Measurements from ENCODE around the gene MMP28.
A peak's percentile ranks its signal among the peaks of the same experiment; 100 is the strongest.

MMP28 gene

DNA sequence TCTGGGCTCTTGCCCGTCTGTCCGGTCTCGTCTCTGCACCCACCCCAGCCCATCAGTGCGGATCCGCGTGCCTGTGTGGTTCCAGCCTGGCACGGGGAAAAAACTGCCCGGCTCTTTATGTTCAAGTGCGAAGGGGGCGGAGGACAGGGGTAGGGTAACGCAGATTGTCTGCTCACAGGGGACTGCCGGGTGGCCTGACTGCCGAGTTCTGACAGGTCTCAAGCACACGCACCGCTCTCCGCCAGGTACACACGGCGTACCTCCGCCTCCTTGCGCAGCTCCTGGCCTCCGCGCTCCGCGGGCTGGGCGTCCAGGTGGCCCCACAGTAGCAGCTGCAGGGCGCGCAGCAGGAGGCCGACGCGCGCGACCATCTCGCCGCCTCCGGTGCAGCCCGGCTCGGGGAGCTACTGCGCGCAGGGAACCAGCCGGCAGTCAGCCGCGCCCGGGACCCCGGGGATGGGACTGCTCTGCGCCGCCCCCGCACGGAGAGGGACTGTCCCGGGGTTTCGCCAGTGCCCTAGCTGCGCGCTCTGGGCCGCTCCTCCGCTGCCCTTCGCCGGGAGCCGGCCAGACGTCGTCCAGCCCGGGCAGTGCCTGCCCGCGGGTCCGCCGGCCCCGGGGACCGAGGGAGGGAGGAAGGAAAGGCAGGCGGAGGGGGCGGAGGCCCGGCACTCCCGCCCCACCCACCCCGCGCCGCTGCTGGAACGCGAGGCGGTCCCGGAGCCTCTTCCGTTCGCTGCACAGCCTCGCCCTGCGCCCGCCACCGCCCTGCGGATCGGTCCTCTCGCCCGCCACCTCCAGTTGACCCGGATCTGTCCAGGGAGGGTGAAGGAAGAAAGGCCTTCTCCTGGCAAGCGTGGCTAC is at the start of gene MMP28:
Gene MMP28 (minus strand): TSS at position 635 of the 864 bp plus-strand sequence. CDS start 264 bp downstream, at position 371.
- peak in 1 of 2 experiments; percentile 18 for DNase-seq

- no peak for DNase-seq
Observed at GRCh38 chr17:35844547-35844946, 49.1 kb upstream of the MMP28 start.

DNA sequence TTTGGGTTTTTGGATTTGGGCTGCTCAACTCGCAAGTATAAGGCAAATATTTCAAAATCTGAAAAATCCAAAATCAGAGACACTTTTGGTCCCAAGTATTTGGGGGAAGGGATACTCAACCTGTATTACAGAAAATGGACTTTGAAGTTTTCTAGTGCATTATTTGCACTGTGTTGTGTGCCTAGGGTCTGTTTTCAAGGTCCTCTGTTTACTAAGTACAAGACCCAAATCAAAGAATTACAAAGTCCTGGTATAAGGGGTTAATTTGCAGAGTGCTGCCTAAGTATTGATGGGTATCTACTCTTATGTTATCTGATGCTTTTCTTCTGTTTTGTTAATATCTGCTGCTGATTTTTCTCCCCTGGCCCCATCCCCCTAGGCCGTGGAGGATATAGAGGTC is 48.3 kb upstream of the MMP28 start:
- DNase-seq: no peak

DNA sequence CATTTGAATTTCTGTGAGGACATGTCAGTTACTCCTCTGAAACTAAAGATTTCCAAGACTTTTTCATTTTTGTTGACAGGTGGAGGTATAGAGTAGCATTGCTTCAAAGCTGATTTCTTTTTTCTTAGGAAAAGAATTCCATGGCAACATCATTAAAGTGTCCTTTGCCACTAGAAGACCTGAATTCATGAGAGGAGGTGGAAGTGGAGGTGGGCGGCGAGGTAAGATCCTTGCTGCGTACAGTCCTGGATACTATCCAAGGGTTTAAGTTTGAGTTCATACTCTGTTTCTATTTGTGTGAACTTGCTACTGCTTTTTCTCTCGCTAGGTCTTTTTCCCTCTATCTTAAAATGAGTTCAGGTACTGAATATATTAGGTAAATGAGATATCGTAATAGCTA is 46.8 kb upstream of the MMP28 start:
- no peak for DNase-seq

DNA sequence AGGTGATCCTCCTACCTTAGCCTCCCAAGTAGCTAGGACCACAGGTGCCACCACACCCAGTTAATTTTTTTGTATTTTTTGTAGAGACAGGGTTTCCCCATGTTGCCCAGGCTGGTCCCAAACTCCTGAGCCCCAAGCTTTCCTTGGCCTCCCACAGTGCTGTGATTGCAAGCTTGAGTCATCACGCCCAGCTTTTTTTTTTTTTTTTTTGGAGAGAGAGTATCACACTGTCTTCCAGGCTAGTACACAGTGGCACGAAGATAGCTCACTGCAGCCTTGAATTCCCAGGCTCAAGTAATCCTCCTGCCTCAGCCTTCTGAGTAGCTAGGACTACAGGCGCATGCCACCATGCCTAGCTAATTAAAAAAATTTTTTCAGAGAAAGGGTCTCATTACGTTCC is 46.1 kb upstream of the MMP28 start:
- no peak for DNase-seq

DNA sequence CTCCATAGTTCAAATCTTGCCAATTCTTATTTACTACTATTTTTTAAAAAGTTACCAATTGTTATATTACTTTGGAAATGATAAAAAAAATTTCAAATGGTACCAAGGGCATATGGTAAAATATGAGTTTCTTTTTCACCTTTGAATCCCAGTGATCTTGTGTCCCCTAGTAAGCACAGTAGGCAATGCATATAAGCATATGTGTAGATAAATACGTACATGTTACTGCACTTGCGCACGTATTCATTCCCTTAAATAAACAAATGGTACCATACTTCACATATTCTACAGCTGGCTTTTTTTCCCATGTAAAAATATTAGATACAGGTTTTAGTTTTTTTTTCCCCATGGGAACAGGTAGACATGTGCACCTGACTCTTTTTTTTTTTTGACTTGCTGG is 45.7 kb upstream of the MMP28 start:
- DNase-seq: no peak

GRCh38 chr17:35825206-35825605 is 29.8 kb upstream of the MMP28 start:
- DNase-seq: no peak

- DNase-seq: no peak
Observed at GRCh38 chr17:35821308-35821707, 25.9 kb upstream of the MMP28 start.

DNA sequence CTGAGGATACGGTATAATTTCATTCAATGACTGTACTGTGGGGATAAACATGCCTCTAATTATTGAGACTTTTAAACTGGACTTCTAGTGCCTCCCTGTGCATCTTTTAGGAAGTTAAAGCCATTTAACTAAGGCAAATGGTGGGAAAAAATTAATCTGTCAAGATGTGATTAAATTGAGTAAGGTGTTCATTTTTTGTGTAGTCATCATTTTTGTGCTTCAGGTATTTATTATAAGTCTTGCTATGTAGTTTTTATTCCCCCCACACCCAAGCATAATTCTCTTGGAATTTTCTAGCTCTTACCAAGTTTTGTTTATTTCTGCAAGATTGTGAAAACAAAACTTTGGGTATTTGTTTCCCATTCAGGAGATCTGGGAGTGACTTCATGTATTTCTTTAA is 24.0 kb upstream of the MMP28 start:
- no peak for DNase-seq

DNA sequence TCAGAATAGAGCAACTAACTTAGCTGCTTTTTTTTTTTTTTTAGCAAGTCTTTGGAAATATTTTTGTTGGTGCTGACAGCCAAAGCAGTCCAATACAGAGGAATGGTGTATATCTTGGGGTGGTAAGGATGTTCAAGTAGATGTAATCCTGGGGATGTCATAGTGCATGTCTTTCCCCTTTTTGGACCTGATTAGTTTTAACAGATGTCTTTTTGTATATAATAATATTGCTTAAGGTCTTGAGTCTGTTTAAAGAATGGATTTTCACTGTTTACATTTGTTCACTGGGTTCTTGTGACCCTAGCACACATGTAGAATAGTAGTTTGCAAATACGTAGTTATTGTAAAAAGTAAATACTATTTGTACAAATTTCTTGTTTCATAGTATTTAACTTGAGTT is 21.8 kb upstream of the MMP28 start:
- DNase-seq: no peak

GRCh38 chr17:35816723-35817122 is 21.3 kb upstream of the MMP28 start:
- DNase-seq: no peak

- DNase-seq: no peak
Observed at GRCh38 chr17:35812456-35812855, 17.0 kb upstream of the MMP28 start.

DNA sequence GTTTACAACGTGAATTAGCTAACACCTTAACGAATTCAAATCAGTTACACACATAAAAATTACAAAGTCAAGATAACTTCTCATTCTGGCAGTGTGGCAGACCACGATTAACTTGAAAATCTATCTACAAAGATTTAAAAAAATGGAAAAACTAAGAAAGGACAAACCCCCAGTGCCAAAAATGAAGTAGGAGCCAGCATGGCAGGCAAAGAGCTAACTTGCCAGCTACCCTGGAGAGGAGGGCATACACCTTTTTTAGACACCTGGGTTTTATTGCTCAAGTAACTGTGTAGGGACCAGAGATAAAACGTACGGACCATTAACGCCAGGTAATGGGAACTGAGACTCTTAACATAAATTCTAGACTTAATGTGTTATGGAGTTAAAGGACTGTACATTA is 16.3 kb upstream of the MMP28 start:
- no peak for DNase-seq

- no peak for DNase-seq
Observed at GRCh38 chr17:35809855-35810461, 14.5 kb upstream of the MMP28 start.

DNA sequence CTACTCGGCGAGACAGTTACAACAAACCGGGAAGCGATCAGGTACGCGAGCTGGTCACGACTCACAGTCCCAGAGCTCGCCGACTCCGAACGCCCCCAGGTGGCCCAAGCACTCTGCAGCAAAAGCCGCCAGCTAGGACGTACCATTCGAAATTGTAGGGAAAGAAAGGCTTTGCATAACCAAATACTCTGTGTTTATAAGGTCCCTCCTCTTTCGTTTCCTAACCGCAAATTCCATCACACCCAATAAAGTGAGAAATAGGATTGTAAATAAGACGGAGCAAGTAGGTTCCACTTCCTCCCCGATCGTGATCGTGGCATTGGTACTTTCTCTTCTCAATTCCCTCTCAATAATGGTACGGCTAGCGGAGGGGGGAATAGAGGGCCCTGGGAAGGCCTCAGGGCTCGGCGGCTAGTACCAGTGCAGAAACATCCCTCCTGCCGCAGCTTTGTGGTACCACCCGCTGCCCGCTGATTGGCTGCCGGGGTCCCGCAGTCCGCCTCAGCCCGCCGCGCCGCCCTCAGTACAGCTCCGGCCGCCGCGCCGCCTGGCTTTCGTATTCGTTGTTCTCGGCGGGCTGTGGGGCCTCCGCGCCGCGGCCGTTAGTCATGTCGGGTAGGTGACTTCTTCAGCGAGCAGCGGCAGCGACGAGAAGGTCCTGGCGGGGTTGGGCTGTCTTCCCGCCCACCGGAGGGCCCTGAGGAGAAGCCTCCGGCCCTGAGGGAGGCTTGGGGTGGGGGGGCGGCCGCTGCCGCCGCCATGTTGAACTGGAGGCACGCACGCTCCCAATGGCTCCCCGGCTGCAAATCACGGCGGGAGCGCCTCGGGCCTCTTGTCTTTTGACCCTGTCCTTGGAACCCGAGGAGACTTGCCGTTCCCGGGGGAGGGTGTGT is 13.8 kb upstream of the MMP28 start, which contains the start of gene TAF15:
Gene TAF15 (plus strand): TSS at position 523 of the 893 bp plus-strand sequence. CDS start 86 bp downstream, at position 609.
- DNase-seq: peak; percentile 98 to 99

DNA sequence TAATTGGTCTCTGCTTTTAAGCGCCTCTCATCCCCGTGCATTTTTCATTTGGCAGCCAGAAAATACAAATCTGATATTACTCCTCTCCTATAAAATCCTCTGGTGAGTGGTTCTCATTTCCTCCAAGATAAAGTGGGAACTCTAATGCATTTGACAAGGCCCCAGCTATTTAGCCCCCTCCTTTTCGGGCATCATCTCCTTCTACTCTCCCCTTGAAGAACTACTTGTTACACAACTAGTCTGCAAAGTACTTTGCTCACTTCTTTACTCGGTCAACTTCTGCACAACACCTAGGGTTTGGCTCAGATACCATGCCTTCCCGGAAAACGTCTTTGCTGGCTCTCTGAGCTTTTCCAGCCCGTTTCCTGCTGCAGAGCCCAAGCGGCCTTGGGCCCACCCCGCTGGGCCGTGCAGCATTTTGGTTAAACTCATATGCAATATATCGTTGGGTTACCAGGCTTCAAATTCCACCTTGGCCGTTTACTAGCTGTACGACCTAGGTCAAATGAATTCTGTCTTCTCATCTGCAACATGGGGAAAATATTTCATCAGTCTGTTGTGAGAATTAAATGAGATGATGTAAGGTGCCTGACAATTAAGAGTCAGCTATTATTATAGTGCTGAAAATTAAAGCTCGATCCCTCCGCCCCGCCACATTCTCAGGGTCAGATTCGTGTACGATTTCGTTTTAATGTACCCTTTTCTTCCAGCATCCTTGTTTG is 13.0 kb upstream of the MMP28 start:
- no peak for DNase-seq

DNA sequence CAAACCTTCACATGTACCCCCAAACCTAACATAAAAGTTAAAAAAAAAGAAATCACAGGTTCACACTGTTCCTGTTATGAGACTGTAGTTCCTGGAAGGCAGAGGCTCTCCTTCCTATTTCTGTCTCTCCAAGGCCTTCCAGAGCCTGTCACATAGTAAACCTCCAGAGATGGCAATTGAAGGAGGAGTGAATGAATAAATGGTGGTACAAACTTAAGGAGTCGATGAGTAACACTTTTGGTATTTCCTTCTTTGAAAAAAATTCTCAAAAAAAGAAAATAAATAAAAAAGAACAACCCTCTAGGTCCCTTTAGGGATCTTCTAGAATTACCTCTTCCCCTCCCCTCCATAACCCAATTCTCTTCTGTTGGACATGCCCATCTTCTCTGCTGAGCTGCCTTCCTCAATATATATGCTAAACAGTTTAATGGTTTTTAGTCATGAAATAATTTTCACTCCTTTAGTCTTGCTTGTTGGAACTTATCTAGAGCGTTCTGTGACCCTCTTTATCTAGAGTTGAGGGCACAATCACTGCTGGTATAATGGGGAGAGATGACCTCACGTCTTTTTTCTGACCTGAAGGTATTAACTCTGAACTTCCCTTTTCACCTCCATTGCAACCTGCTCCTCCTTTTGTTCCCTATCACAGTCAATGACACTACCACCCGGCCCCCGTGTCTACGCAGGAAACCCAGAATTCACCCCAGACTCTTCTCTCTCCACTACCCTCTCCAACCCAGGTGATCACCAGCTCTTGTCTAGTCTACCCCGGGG is 12.1 kb upstream of the MMP28 start:
- DNase-seq: no peak

GRCh38 chr17:35804658-35805192 is 9.3 kb upstream of the MMP28 start:
- DNase-seq: peak; percentile 97 to 98

- peak; percentile 98 to 99 for DNase-seq
Observed at GRCh38 chr17:35801583-35802224, 6.3 kb upstream of the MMP28 start.

GRCh38 chr17:35799942-35800341 is 4.5 kb upstream of the MMP28 start:
- no peak for DNase-seq

GRCh38 chr17:35797918-35798317 is 2.5 kb upstream of the MMP28 start:
- DNase-seq: no peak
